Measurements from ENCODE around the gene DNAJB13.
A peak's percentile ranks its signal among the peaks of the same experiment; 100 is the strongest.

The DNAJB13 gene

GRCh38 chr11:74001822-74002286 is 51.0 kb downstream of the DNAJB13 start:
- Histone ChIP-seq H3K27me3 (ENCODE audit: control insufficient read depth in 1 of 2, insufficient read depth in 2 of 2, low read length in 2 of 2) (no peaks in the 10 kb centered on the region), H3K27ac (ENCODE audit: low read length) (no peak overlapping the region), H3K4me3 (ENCODE audit: low read length in 2 of 2) (no peak overlapping the region), H3K9me3 (ENCODE audit: control insufficient read depth in 2 of 2, low read length in 2 of 2) (no peaks in the 10 kb centered on the region), H3K36me3 (ENCODE audit: control insufficient read depth in 2 of 2, insufficient read depth in 2 of 2, low read length in 2 of 2) (peaks cover 12 to 23% of the 10 kb centered on the region in 2 donors), H3K4me1 (ENCODE audit: control insufficient read depth, insufficient read depth, low read length) (no peaks in the 10 kb centered on the region), H3K9ac (ENCODE audit: low read length in 2 of 2) (no peak overlapping the region)

DNA sequence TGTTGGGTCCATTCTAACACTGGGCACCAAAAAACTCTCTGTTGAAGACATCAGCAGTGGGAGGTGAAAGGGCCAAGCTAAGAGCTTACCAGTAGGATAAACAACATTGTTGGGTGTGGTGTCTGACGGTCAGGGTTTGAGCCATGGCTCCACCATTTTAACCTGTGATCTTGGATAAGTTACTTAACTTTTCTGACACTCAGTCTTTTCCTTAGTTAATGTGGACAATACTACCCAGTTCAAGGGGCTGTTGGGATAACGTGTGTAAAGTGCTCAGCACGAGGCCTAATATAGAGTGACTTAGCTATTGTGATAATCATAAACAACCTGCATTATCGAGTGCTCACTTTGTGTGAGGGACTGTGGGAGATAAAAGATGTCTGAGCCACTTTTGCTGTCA is 52.0 kb downstream of the DNAJB13 start:
- no peak overlapping the region for H3K27ac ChIP-seq (ENCODE audit: low read length)
- no peak overlapping the region for H3K4me3 ChIP-seq (ENCODE audit: low read length in 2 of 2)
- H3K4me1 ChIP-seq (ENCODE audit: control insufficient read depth, insufficient read depth, low read length): peaks cover 3% of the 10 kb centered on the region
- peaks cover 12 to 23% of the 10 kb centered on the region in 2 donors for H3K36me3 ChIP-seq (ENCODE audit: control insufficient read depth in 2 of 2, insufficient read depth in 2 of 2, low read length in 2 of 2)
- H3K9ac ChIP-seq (ENCODE audit: low read length in 2 of 2): no peak overlapping the region
- no peaks in the 10 kb centered on the region for H3K27me3 ChIP-seq (ENCODE audit: control insufficient read depth in 1 of 2, insufficient read depth in 2 of 2, low read length in 2 of 2)
- no peaks in the 10 kb centered on the region for H3K9me3 ChIP-seq (ENCODE audit: control insufficient read depth in 2 of 2, low read length in 2 of 2)

DNA sequence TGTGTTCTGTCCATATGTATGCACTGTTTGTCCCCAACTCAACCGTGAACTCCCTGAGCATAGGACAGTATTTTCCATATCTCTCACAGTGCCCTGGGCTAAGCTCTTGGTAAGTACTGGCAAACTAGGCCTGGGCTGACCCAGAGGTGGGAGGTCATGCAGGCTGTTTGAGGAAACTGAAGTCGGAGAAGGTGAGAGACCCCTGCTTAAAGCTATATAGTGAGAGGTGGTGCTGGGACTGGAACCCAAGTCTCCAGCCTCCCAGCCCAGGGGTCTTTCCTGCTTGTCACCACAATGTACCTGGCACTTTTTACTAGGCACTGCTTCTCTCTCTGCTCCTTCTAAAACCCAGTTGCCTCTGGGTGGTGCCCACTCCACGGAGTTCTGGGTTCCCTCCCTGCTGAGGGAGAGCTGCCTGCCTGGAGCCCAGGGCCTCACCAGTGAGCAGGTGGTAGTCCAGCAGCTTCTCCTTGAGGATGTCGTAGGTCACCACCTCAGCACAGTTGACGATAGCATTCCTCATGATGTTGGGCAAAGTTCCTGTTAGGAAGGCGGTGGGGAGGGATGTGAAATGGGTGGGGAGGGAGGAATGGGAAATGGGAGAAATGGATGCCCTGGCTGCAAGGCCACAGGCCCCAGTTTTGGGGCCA is 53.3 kb downstream of the DNAJB13 start:
- Histone ChIP-seq H3K27me3 (ENCODE audit: control insufficient read depth in 1 of 2, insufficient read depth in 2 of 2, low read length in 2 of 2) (no peaks in the 10 kb centered on the region), H3K36me3 (ENCODE audit: control insufficient read depth in 2 of 2, insufficient read depth in 2 of 2, low read length in 2 of 2) (peaks cover 12 to 23% of the 10 kb centered on the region in 2 donors), H3K27ac (ENCODE audit: low read length) (no peak overlapping the region), H3K4me1 (ENCODE audit: control insufficient read depth, insufficient read depth, low read length) (peaks cover 9% of the 10 kb centered on the region), H3K9me3 (ENCODE audit: control insufficient read depth in 2 of 2, low read length in 2 of 2) (no peaks in the 10 kb centered on the region), H3K9ac (ENCODE audit: low read length in 2 of 2) (no peak overlapping the region), H3K4me3 (ENCODE audit: low read length in 2 of 2) (no peak overlapping the region)

GRCh38 chr11:74004759-74005615 is 54.2 kb downstream of the DNAJB13 start:
- Histone ChIP-seq H3K9ac (ENCODE audit: low read length in 2 of 2) (no peak overlapping the region), H3K27me3 (ENCODE audit: control insufficient read depth in 1 of 2, insufficient read depth in 2 of 2, low read length in 2 of 2) (no peaks in the 10 kb centered on the region), H3K36me3 (ENCODE audit: control insufficient read depth in 2 of 2, insufficient read depth in 2 of 2, low read length in 2 of 2) (peaks cover 12 to 23% of the 10 kb centered on the region in 2 donors), H3K4me1 (ENCODE audit: control insufficient read depth, insufficient read depth, low read length) (peaks cover 9% of the 10 kb centered on the region), H3K4me3 (ENCODE audit: low read length in 2 of 2) (no peak overlapping the region), H3K27ac (ENCODE audit: low read length) (no peak overlapping the region), H3K9me3 (ENCODE audit: control insufficient read depth in 2 of 2, low read length in 2 of 2) (no peaks in the 10 kb centered on the region)

- H3K36me3 ChIP-seq (ENCODE audit: control insufficient read depth in 2 of 2, insufficient read depth in 2 of 2, low read length in 2 of 2): peaks cover 12 to 23% of the 10 kb centered on the region in 2 donors
- H3K27ac ChIP-seq (ENCODE audit: low read length): no peak overlapping the region
- H3K9me3 ChIP-seq (ENCODE audit: control insufficient read depth in 2 of 2, low read length in 2 of 2): no peaks in the 10 kb centered on the region
- H3K4me1 ChIP-seq (ENCODE audit: control insufficient read depth, insufficient read depth, low read length): peaks cover 9% of the 10 kb centered on the region
- no peaks in the 10 kb centered on the region for H3K27me3 ChIP-seq (ENCODE audit: control insufficient read depth in 1 of 2, insufficient read depth in 2 of 2, low read length in 2 of 2)
- H3K9ac ChIP-seq (ENCODE audit: low read length in 2 of 2): no peak overlapping the region
- H3K4me3 ChIP-seq (ENCODE audit: low read length in 2 of 2): no peak overlapping the region
Measured at GRCh38 chr11:74005721-74006517, 55.1 kb downstream of the DNAJB13 start.

DNA sequence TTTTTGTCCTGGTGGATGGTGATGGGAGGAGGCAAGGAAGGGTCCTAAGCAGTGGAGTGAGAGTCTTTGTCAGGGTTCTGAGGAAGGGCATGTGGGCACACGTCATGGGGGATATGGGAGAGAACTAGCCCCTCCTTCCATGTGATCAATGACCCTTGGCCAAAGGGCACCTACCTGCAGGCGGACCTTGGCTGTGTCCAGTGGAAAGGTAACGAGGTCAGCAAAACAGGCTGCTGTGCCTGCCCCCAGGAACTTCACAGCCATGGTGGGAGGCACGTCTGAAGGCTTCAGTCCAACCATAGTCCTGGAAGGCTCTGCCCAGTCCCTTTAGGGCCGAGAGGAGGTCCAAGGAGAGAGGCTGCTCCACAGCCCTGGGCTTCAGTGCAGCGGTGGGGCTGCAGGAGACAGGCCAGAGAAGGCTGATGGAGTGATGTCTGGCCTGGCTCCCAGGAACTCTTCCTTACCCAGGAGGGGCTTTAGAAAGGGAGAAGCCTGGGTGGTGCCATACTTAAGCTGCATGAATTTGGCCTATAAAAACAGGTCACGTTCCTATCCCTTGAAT is 56.0 kb downstream of the DNAJB13 start:
- H3K36me3 ChIP-seq (ENCODE audit: control insufficient read depth in 2 of 2, insufficient read depth in 2 of 2, low read length in 2 of 2): peaks cover 12 to 19% of the 10 kb centered on the region in 2 donors
- no peaks in the 10 kb centered on the region for H3K9me3 ChIP-seq (ENCODE audit: control insufficient read depth in 2 of 2, low read length in 2 of 2)
- H3K4me1 ChIP-seq (ENCODE audit: control insufficient read depth, insufficient read depth, low read length): peaks cover 9% of the 10 kb centered on the region
- no peak overlapping the region for H3K27ac ChIP-seq (ENCODE audit: low read length)
- no peak overlapping the region for H3K9ac ChIP-seq (ENCODE audit: low read length in 2 of 2)
- no peak overlapping the region for H3K4me3 ChIP-seq (ENCODE audit: low read length in 2 of 2)
- H3K27me3 ChIP-seq (ENCODE audit: control insufficient read depth in 1 of 2, insufficient read depth in 2 of 2, low read length in 2 of 2): no peaks in the 10 kb centered on the region

GRCh38 chr11:74007691-74008372 is 57.0 kb downstream of the DNAJB13 start:
- Histone ChIP-seq H3K36me3 (ENCODE audit: control insufficient read depth in 2 of 2, insufficient read depth in 2 of 2, low read length in 2 of 2) (peaks cover 10 to 13% of the 10 kb centered on the region in 2 donors), H3K27me3 (ENCODE audit: control insufficient read depth in 1 of 2, insufficient read depth in 2 of 2, low read length in 2 of 2) (no peaks in the 10 kb centered on the region), H3K9ac (ENCODE audit: low read length in 2 of 2) (no peak overlapping the region), H3K27ac (ENCODE audit: low read length) (peak overlapping the region; percentile 6), H3K4me3 (ENCODE audit: low read length in 2 of 2) (no peak overlapping the region), H3K4me1 (ENCODE audit: control insufficient read depth, insufficient read depth, low read length) (peaks cover 9% of the 10 kb centered on the region), H3K9me3 (ENCODE audit: control insufficient read depth in 2 of 2, low read length in 2 of 2) (no peaks in the 10 kb centered on the region)

DNA sequence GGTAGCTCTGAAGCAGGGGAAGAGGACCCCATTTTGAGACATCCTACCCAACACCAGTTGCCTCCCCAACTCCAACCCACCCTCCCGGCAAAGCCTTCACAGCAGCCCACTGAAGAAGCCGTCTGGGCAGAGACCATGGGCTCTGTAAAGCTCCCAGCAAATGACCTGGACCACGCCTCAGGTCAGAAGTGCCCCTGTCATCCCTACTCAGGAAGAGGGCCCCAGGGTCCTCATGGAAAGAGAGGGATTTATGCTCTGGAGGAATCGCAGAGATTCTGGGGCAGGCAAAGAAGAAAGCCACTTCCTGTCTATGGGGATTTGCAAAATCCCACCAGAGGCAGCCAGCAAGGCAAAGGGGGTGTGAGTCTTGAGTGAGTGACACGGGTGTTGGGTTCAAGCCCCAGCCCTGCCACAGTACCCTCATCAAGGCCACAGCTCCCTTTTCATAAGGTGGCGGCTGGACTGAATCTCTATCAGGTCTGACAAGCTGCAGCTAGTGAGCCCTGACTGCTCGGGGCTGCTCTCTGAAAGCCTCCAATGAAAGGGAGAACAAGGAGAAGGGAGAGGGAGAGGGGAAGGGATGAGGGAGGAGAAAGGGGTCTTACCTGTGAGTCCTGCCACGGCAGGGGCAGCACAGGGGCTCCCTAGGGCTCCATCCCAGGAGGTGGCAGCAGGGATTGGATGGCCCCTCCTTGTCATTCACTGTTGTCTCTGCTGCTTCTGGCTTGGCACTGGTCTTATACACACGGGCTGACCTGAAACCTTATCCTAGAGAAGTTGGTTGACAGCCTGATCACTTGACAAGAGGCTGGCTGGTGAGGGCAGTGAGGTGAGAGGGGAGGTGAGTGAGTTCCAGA is 57.8 kb downstream of the DNAJB13 start, which contains the start of gene UCP3:
UCP3 (minus strand) TSS at position 713 of the 857 bp plus-strand sequence. CDS start 2,043 bp downstream, outside the sequence.
- Histone ChIP-seq H3K27ac (ENCODE audit: low read length) (peak within 1 kb of the TSS; percentile 6), H3K36me3 (ENCODE audit: control insufficient read depth in 2 of 2, insufficient read depth in 2 of 2, low read length in 2 of 2) (peaks cover 2 to 11% of the 10 kb centered on the region in 2 donors), H3K4me1 (ENCODE audit: control insufficient read depth, insufficient read depth, low read length) (peaks cover 9% of the 10 kb centered on the region), H3K27me3 (ENCODE audit: control insufficient read depth in 1 of 2, insufficient read depth in 2 of 2, low read length in 2 of 2) (no peaks in the 10 kb centered on the region), H3K9ac (ENCODE audit: low read length in 2 of 2) (no peak within 1 kb of the TSS), H3K9me3 (ENCODE audit: control insufficient read depth in 2 of 2, low read length in 2 of 2) (no peaks in the 10 kb centered on the region), H3K4me3 (ENCODE audit: low read length in 2 of 2) (no peak within 1 kb of the TSS)

- no peak overlapping the region for H3K9ac ChIP-seq (ENCODE audit: low read length in 2 of 2)
- H3K4me3 ChIP-seq (ENCODE audit: low read length in 2 of 2): no peak overlapping the region
- H3K9me3 ChIP-seq (ENCODE audit: control insufficient read depth in 2 of 2, low read length in 2 of 2): no peaks in the 10 kb centered on the region
- peaks cover 9% of the 10 kb centered on the region for H3K4me1 ChIP-seq (ENCODE audit: control insufficient read depth, insufficient read depth, low read length)
- H3K27ac ChIP-seq (ENCODE audit: low read length): no peak overlapping the region
- H3K27me3 ChIP-seq (ENCODE audit: control insufficient read depth in 1 of 2, insufficient read depth in 2 of 2, low read length in 2 of 2): no peaks in the 10 kb centered on the region
- peaks cover 2 to 5% of the 10 kb centered on the region in 2 donors for H3K36me3 ChIP-seq (ENCODE audit: control insufficient read depth in 2 of 2, insufficient read depth in 2 of 2, low read length in 2 of 2)
Measured at GRCh38 chr11:74009230-74009547, 58.4 kb downstream of the DNAJB13 start.
